H9 (cell line): Measurements from ENCODE around the gene UVSSA. TPM values are rescaled to one million over a fixed set of nuclear protein-coding genes. Genes with fewer than 3 reads are reported as not detected.
A peak's percentile ranks its signal among the peaks of the same experiment; 100 is the strongest.

ENCODE experiments used
- DNase-seq: peaks from one replicate; pipeline ENCODE4 v3.0.0-alpha.2; 2017
- H2AFZ ChIP-seq: one replicate; pipeline ENCODE4 v1.6.1; 2013; ENCODE audit warnings: mild to moderate bottlenecking, low read length, control low read depth, moderate library complexity
- H2AK5ac ChIP-seq: 2 replicates; pipeline ENCODE4 v1.6.1; 2013; ENCODE audit warnings: low read length, control low read depth, mixed read lengths; ENCODE audit not compliant: insufficient read length
- H2BK120ac ChIP-seq: one replicate; pipeline ENCODE4 v1.6.1; 2013; ENCODE audit warnings: low read depth, mild to moderate bottlenecking, low read length, control low read depth, inconsistent platforms; ENCODE audit not compliant: poor library complexity, severe bottlenecking
- H2BK12ac ChIP-seq: 2 replicates; pipeline ENCODE4 v1.6.1; 2013; ENCODE audit warnings: low read length, control low read depth, mixed read lengths, low read depth; ENCODE audit not compliant: insufficient read length
- H2BK15ac ChIP-seq: 2 replicates; pipeline ENCODE4 v1.6.1; 2013; ENCODE audit warnings: low read depth, low read length, control low read depth
- H2BK20ac ChIP-seq: one replicate; pipeline ENCODE4 v1.6.1; 2013; ENCODE audit warnings: low read depth, mild to moderate bottlenecking, low read length, control low read depth, inconsistent platforms; ENCODE audit not compliant: poor library complexity, severe bottlenecking
- H2BK5ac ChIP-seq: 2 replicates; pipeline ENCODE4 v1.6.1; 2013; ENCODE audit warnings: low read length, control low read depth, mixed read lengths; ENCODE audit not compliant: insufficient read length
- H3K14ac ChIP-seq: 2 replicates; pipeline ENCODE4 v1.6.1; 2013; ENCODE audit warnings: low read length, control low read depth; ENCODE audit not compliant: insufficient read depth
- H3K18ac ChIP-seq: 2 replicates; pipeline ENCODE4 v1.6.1; 2013; ENCODE audit warnings: low read depth, mild to moderate bottlenecking, mixed read lengths, low read length, control low read depth; ENCODE audit not compliant: insufficient read length
- H3K23ac ChIP-seq: 2 replicates; pipeline ENCODE4 v1.6.1; 2013; ENCODE audit warnings: low read length, control low read depth, mixed read lengths, low read depth; ENCODE audit not compliant: insufficient read length
- H3K23me2 ChIP-seq: 2 replicates; pipeline ENCODE4 v1.6.1; 2013; ENCODE audit warnings: low read depth, mild to moderate bottlenecking, mixed read lengths, low read length, control low read depth; ENCODE audit not compliant: insufficient read length, poor library complexity, severe bottlenecking
- H3K27ac ChIP-seq: 2 replicates; pipeline ENCODE4 v1.5.1; 2013; ENCODE audit warnings: low read length, control low read depth, mixed read lengths, low read depth; ENCODE audit not compliant: insufficient read length
- H3K27me3 ChIP-seq: 2 replicates; pipeline ENCODE4 v1.6.1; 2013; ENCODE audit warnings: low read length, control low read depth, inconsistent platforms; ENCODE audit not compliant: insufficient read depth
- H3K4ac ChIP-seq: 2 replicates; pipeline ENCODE4 v1.6.1; 2013; ENCODE audit warnings: low read depth, mild to moderate bottlenecking, control low read depth, inconsistent platforms, low read length, moderate library complexity
- H3K4me1 ChIP-seq: 2 replicates; pipeline ENCODE4 v1.6.1; 2013; ENCODE audit warnings: low read length, control low read depth, inconsistent platforms; ENCODE audit not compliant: insufficient read depth
- H3K4me2 ChIP-seq: 2 replicates; pipeline ENCODE4 v1.6.1; 2013; ENCODE audit warnings: low read length, control low read depth, mixed read lengths; ENCODE audit not compliant: insufficient read length, insufficient read depth
- H3K56ac ChIP-seq: 2 replicates; pipeline ENCODE4 v1.6.1; 2013; ENCODE audit warnings: low read depth, mild to moderate bottlenecking, mixed read lengths, low read length, control low read depth; ENCODE audit not compliant: insufficient read length
- H3K79me1 ChIP-seq: 2 replicates; pipeline ENCODE4 v1.6.1; 2013; ENCODE audit warnings: low read depth, mild to moderate bottlenecking, moderate library complexity, low read length, control low read depth, inconsistent platforms; ENCODE audit not compliant: insufficient read depth, poor library complexity, severe bottlenecking
- H3K79me2 ChIP-seq: 2 replicates; pipeline ENCODE4 v1.6.1; 2013; ENCODE audit warnings: low read length, control low read depth, inconsistent platforms; ENCODE audit not compliant: insufficient read depth
- H3K9ac ChIP-seq: 2 replicates; pipeline ENCODE4 v1.6.1; 2013; ENCODE audit warnings: low read length, control low read depth, mixed read lengths; ENCODE audit not compliant: insufficient read length; ENCODE audit errors: extremely low read depth
- H3K9me3 ChIP-seq: one replicate; pipeline ENCODE4 v1.6.1; 2013; ENCODE audit warnings: low read depth, low read length, inconsistent platforms; ENCODE audit not compliant: control insufficient read depth
- H3T11ph ChIP-seq: one replicate; pipeline ENCODE4 v1.6.1; 2013; ENCODE audit warnings: mild to moderate bottlenecking, low read length, control low read depth, inconsistent platforms
- H4K20me1 ChIP-seq: one replicate; pipeline ENCODE4 v1.6.1; 2013; ENCODE audit not compliant: control insufficient read depth, insufficient read length, insufficient read depth
- H4K5ac ChIP-seq: 2 replicates; pipeline ENCODE4 v1.6.1; 2013; ENCODE audit warnings: low read depth, mild to moderate bottlenecking, mixed read lengths, low read length, control low read depth; ENCODE audit not compliant: insufficient read length
- H4K8ac ChIP-seq: replicated peaks from 2 replicates; pipeline ENCODE4 v1.6.1; 2013; ENCODE audit warnings: low read length, control low read depth, mixed read lengths, low read depth; ENCODE audit not compliant: insufficient read length
- H4K91ac ChIP-seq: 2 replicates; pipeline ENCODE4 v1.6.1; 2013; ENCODE audit warnings: low read depth, mild to moderate bottlenecking, moderate library complexity, mixed read lengths, low read length, control low read depth; ENCODE audit not compliant: insufficient read length
- H3K27ac Mint-ChIP-seq, 3 experiments: 2 replicates in 2 of 3; 3 replicates in 1 of 3; pipeline ENCODE4 v1.8.0; 2020 to 2021; ENCODE audit warnings: mixed read lengths in 3 of 3, mild to moderate bottlenecking in 1 of 3, moderate library complexity in 1 of 3
- H3K27me3 Mint-ChIP-seq: 2 replicates; pipeline ENCODE4 v1.8.0; 2021; ENCODE audit warnings: low read depth, mild to moderate bottlenecking, moderate library complexity, mixed read lengths
- H3K36me3 Mint-ChIP-seq, 3 experiments: 2 replicates in 2 of 3; 3 replicates in 1 of 3; pipeline ENCODE4 v1.8.0; 2020 to 2021; ENCODE audit warnings: low read depth in 3 of 3, mixed read lengths in 3 of 3; ENCODE audit not compliant: insufficient read depth in 1 of 3
- H3K4me1 Mint-ChIP-seq, 2 experiments: 2 replicates each; pipeline ENCODE4 v1.8.0; 2020; ENCODE audit warnings: mixed read lengths in 2 of 2
- H3K4me3 Mint-ChIP-seq, 2 experiments: 2 replicates in 1 of 2; 3 replicates in 1 of 2; pipeline ENCODE4 v1.8.0; 2020 to 2021; ENCODE audit warnings: mild to moderate bottlenecking in 2 of 2, mixed read lengths in 2 of 2, moderate library complexity in 1 of 2
- H3K9me3 Mint-ChIP-seq, 2 experiments: 2 replicates in 1 of 2; 3 replicates in 1 of 2; pipeline ENCODE4 v1.8.0; 2020; ENCODE audit warnings: mild to moderate bottlenecking in 2 of 2, mixed read lengths in 2 of 2, moderate library complexity in 1 of 2
- WGBS: extraction: QIAGEN DNeasy Blood & Tissue Kit; methylation state at CpG from one replicate; pipeline ENCODE4 v1.1.7; 2013; ENCODE audit warnings: missing lambda C conversion rate, low lambda C conversion rate, mixed read lengths; ENCODE audit not compliant: insufficient read length; ENCODE audit errors: extremely low coverage; 5-methylcytosine and 5-hydroxymethylcytosine counted together
- total RNA-seq: library from RNA; stranded (reverse); gene quantifications from 2 replicates; pipeline ENCODE4 v1.2.1, GENCODE V29; 2021
- TF ChIP-seq, protein P1 (sequence below): fragments of 200-600 bp; sonication (generic); conservative IDR thresholded peaks from 3 replicates; pipeline ENCODE4 v1.8.0; 2021; ENCODE audit warnings: antibody characterized with exemption, mild to moderate bottlenecking

Gene UVSSA
- total RNA-seq, 1 experiment from 2014 or later: 15.9 TPM

DNA sequence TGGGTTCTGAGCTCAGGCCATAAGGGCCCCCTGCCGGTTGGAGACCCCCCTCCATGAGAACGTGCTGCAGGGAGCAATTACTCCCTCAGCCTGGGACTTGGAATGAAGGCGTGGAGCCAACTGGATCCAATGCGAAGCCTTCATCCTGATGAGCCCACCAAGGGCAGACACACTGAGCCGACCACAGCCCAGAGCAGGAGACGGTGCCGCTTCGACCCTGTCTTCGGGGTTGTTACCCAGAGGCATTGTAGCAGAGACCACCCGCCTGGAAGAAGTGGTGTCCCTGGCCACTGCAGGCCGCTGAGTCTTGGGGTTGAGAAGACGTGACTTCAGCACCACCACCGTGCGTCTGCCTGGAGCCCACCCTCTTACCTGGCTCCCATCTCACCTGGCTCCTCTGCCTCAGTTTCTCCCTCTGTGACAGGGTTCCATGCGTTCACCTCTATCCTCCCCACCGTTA lies 66.2 kb downstream of the UVSSA start:
- Histone ChIP-seq H2BK120ac (no peak overlapping the region), H3K79me2 (no peaks in the 10 kb centered on the region), H3K4ac (no peak overlapping the region), H3K4me2 (no peak overlapping the region), H3K27ac (no peak overlapping the region), H4K91ac (no peak overlapping the region), H3K14ac (no peak overlapping the region), H3K56ac (no peak overlapping the region), H3K79me1 (no peaks in the 10 kb centered on the region), H3T11ph (no peak overlapping the region), H2BK12ac (no peak overlapping the region), H2BK5ac (no peak overlapping the region), H3K23ac (no peak overlapping the region), H2BK20ac (no peak overlapping the region), H4K20me1 (no peaks in the 10 kb centered on the region), H2AK5ac (no peak overlapping the region), H3K9ac (no peak overlapping the region), H3K4me1 (no peaks in the 10 kb centered on the region), H4K8ac (no peak overlapping the region), H3K9me3 (no peaks in the 10 kb centered on the region), H3K23me2 (peaks cover 2% of the 10 kb centered on the region), H3K27me3 (peaks cover 30% of the 10 kb centered on the region; the same call in 1 of the 2 replicates), H4K5ac (no peak overlapping the region), H2AFZ (no peak overlapping the region), H3K18ac (no peak overlapping the region), H2BK15ac (no peak overlapping the region)
- WGBS: no CpG with 5 or more reads among the region's 16 CpGs
- H3K36me3 Mint-ChIP-seq: no peaks in the 10 kb centered on the region; a peak in 2 of 7 replicates
- peaks cover 0 to under 1% of the 10 kb centered on the region in 2 experiments; a peak in 3 of 5 replicates for H3K9me3 Mint-ChIP-seq
- peak overlapping the region in 1 of 2 experiments; percentile 17; a peak in 1 of 5 replicates for H3K4me3 Mint-ChIP-seq
- TF ChIP-seq, protein P1, sequence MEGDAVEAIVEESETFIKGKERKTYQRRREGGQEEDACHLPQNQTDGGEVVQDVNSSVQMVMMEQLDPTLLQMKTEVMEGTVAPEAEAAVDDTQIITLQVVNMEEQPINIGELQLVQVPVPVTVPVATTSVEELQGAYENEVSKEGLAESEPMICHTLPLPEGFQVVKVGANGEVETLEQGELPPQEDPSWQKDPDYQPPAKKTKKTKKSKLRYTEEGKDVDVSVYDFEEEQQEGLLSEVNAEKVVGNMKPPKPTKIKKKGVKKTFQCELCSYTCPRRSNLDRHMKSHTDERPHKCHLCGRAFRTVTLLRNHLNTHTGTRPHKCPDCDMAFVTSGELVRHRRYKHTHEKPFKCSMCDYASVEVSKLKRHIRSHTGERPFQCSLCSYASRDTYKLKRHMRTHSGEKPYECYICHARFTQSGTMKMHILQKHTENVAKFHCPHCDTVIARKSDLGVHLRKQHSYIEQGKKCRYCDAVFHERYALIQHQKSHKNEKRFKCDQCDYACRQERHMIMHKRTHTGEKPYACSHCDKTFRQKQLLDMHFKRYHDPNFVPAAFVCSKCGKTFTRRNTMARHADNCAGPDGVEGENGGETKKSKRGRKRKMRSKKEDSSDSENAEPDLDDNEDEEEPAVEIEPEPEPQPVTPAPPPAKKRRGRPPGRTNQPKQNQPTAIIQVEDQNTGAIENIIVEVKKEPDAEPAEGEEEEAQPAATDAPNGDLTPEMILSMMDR: no peak
- peaks cover 51% of the 10 kb centered on the region for H3K27me3 Mint-ChIP-seq
- peaks cover 3 to 7% of the 10 kb centered on the region in 2 experiments; a peak in 3 of 4 replicates for H3K4me1 Mint-ChIP-seq
- DNase-seq: peak; percentile 22
- H3K27ac Mint-ChIP-seq: no peak overlapping the region
